Hematopoietic multipotent progenitor cell treated with erythropoietin and hydrocortisone succinate and interleukin-3 and kit ligand, for 8 days (in vitro differentiated cells): ENCODE data around the gene CPD.
"Not testable (repeated sequence)": the region's sequence is repeated elsewhere in the genome, so short reads cannot be mapped to it uniquely, and the experiment has no call there.

Experiments used
- DNase-seq: peaks from one replicate; pipeline ENCODE4 v3.0.0-alpha.2; 2015

Gene CPD

DNA sequence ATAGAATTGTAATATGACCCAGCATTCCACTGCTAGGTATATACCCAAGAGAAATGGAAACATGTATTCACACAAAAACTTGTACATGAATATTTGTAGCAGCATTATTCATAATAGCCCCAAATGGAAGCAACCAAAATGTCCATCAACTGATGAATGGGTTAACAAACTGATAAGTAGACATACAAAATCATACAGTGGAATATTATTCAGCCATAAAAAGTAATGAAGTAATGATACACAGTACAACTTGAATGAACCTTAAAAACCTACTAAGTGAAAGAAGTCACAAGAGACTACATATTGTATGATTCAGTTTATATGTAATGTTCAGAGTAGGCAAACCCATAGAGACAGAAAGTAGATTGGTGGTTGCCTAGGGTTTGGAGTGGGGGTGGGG lies 58.0 kb downstream of the CPD start:
- DNase-seq = no peak

DNA sequence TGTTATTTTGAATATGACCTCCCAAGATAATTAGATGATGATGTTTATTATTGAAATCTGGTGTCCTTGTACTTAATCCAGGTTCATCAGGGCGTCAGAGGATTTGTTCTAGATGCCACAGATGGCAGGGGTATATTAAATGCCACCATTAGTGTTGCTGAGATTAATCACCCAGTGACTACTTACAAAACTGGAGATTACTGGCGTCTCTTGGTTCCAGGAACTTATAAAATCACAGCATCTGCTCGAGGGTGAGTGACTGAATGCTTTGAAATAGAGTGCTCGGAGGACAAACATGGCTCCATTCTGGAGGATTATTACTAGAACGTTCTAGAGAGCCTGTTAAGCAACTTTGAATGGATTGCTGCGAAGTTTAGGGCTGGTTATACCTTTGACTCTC lies 65.0 kb downstream of the CPD start:
- no peak for DNase-seq

DNA sequence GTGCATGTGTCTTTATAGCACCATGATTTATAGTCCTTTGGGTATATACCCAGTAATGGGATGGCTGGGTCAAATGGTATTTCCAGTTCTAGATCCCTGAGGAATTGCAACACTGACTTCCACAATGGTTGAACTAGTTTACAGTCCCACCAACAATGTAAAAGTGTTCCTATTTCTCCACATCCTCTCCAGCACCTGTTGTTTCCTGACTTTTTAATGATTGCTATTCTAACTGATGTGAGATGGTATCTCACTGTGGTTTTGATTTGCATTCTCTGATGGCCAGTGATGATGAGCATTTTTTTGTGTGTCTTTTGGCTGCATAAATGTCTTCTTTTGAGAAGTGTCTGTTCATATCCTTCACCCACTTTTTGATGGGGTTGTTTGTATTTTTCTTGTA lies 67.9 kb downstream of the CPD start:
- DNase-seq = not testable (repeated sequence)

DNA sequence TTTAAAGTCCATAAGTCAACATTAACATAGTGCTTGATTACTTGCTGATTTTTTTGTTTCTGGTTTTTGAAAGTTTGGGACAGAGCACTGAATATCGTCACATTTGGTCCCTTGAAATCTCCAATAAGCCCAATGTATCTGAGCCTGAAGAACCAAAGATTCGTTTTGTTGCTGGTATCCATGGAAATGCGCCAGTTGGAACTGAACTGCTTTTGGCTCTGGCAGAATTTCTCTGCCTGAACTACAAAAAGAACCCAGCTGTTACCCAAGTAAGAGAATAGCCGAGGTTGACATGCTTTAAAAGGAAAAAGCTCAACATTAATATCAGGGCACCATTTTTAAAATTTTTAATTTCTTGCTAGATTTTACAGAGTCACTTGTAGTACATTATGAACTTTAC lies 70.8 kb downstream of the CPD start:
- no peak for DNase-seq

DNA sequence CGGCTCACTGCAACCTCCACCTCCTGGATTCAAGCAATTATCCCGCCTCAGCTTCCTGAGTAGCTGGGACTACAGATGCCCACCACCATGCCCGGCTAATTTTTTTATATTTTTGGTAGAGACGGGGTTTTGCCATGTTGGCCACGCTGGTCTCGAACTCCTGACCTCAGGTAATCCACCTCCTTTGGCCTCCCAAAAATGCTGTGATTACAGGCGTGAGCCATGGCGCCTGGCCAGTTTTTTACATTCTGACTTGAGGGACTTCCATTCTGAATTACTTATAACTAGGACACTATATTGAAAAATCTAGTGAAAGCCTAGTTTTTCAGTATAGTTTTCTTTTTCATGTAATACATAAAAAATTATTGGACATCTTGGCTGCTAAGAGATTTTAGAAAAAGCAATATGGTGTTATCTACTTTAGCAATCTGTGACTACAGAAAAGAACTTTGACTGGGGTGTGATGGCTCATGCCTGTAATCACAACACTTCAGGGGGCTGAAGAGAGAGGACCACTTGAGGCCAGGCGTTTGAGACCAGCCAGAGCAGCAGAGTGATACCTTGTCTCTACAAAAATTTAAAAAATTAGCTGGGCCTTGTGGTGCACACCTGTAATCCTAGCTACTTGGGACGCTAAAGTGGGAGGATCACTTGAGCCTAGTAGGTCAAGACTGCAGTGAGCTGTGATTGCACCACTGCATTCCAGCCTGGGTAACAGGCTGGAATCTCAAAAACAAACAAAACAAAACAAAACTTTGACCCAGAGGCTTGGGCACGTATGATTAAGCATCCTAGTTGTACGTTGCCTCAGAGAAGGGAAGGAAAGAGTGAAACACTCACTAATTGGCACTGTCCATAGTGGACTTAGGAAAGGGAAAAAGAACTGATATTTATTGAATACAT lies 71.6 kb downstream of the CPD start:
- DNase-seq = no peak

DNA sequence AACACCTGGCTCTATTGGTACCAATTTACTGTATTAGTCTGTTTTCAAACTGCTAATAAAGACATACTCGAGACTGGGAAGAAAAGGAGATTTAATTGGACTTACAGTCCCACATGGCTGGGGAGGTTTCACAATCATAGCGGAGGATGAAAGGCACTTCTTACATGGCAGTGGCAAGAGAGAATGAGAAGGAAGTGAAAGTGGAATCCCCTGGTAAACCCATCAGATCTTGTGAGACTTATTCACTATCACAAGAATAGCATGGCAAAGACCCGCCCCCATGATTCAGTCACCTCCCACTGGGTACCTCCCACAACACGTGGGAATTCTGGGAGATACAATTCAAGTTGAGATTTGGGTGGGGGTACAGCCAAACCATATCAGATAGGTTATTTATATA lies 75.9 kb downstream of the CPD start:
- DNase-seq = no peak

DNA sequence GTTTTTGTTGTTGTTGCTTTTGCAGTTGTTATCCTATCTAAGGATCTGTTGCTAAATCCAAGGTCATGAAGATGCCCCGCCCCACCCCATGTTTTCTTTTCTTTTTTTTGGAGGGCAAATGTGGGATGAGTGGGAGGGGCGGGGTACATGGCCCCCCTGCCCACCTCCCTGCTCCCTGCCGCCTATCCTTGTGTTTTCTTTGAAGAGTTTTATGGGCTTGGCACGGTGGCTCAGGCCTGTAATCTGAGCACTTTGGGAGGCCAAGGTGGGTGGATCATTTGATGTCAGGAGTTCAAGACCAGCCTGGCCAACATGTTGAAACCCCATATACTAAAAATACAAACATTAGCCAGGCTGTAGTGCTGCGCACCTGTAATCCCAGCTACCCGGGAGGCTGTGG lies 79.6 kb downstream of the CPD start:
- no peak for DNase-seq

DNA sequence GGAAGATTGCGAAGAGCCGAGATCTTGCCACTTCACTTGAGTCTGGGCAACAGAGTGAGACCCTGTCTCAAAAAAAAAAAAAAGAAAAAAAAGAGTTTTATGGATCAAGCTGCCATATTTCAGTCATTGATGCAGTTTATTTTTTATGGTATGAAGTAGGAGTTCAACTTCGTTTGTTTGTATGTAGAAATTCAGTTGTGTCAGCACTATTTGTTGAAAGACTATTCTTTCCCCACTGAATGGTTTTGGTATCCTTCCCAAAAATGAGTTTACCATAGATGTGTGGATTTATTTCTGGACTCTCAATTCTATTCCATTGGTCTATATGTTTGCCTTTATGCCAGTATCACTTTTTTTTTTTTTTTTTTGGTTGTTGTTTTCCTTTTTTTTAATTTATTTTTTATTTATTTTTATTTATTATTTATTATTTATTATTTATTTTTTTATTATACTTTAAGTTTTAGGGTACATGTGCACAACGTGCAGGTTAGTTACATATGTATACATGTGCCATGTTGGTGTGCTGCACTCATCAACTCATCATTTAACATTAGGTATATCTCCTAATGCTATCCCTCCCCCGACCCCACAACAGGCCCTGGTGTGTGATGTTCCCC lies 80.2 kb downstream of the CPD start:
- DNase-seq = not testable (repeated sequence)

DNA sequence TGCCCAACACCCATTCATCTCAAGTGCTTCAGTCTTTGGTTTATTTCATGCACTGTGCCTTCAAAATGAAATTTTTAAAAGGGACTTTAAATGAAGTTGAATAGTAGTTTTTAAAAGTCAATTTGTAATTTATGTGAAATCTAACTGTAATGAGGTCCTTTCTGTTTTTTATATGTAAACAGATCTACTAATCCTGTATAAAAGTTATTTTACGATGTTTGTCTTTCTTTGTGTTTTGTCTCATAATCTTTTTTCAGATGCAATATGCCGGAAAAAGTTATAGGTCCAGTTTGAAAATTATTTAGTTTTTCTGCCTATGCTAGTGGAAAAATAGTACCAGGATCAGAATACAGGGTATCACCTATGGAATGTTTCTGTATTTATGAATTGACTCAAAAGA lies 89.7 kb downstream of the CPD start:
- DNase-seq = no peak

DNA sequence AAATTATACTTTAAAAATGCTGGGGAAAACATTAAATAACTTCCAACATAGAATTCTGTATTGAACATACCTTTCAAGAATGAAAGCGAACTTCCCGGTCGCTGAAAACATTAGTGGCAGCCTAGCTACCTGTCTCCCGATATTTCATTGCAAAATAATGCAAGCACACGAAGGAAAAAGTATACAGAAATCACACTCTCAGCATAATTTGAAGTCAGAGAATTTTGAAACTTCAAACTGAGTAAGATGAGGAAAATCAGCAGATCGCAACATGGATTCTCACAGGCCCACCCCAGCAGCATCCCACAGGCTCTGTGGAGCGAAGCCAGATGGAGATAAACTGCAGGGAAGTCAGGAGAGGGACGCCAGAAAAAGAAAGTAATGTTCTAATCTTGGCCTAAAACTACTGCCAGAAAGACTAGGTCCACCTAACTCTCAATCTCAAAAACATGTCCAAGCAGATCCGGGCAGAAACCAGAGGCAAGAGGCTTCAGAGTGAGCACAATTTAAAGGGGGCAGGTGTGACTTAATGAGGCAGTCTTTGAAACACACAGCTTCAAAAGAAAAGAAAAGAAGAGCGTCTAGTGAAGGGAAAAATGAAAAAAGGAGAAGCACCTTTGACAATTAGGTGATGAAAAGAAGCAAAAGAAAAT lies 93.6 kb downstream of the CPD start:
- DNase-seq = no peak

DNA sequence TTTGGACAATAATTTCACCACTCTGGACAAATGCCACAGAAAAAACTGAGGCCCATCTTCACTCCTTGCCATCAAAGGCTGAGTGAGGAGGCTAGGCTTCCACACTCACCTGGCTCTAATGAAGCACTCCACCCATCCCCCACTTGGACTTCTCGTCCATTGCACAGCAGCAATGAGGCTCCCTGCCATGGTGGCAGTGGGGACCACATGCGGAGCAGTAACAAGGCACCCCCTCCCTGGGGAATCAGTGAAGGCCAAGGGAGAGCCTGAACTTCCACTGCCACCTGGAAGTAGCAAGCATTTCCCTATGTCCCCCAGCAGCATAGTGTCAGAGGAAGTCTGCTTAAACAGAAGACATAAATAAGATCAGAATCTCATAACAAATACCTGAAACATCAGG lies 96.5 kb downstream of the CPD start:
- no peak for DNase-seq

DNA sequence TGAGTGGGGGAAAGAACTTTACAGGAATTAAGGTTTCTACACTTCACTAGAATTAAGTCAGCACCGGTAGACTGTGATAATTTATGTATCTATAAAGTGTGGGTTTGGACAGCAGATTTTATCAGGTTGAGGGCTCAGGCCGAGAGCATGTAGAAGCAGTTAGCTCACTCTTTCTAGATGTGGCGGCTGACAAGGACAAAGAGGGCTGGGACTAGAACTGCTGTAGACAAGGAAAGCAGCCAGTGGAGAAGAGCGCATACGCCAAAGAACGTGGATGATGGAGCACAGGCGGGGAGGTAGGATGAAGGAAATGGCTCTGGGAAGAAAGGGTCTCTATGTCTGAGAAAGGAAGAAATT lies 98.0 kb downstream of the CPD start:
- DNase-seq = peak; percentile 58

DNA sequence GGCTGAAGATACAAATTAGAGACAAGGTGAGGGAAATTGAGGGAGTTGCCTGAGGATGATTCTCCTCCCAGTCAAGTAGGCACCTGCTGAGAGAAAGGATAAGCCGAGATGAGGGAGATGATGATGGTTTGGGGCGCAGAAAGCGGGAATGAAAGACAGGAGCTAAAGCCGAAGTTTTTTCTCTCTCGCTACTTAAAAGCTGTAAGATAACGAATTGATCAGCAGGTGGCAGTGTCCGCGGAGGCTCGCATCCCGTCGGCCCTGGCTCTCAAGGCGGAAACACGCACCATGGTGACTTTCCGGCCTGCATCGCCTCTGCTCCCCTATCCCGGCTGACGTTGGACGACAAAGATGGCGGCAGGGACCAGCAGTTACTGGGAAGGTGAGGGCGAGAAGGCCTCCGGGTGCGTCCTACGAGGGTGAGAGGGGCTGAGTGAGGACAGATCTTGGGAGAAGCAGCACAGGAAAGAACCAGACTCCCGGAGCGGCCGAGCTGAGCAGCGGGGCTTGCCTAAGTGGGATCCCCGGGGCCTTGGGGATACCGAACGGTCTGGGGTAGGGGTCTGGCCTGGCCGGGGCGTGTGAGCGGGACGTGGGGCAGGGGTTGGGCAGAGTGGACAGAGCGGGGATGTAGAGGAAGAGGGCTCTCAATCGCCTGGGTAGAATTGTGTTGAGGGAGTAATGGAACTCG lies 98.5 kb downstream of the CPD start, which contains the start of gene GOSR1:
GOSR1 (plus strand) TSS at position 326 of the 691 bp plus-strand sequence; CDS start at position 352, 26 bp downstream.
- peak; percentile 96 for DNase-seq

DNA sequence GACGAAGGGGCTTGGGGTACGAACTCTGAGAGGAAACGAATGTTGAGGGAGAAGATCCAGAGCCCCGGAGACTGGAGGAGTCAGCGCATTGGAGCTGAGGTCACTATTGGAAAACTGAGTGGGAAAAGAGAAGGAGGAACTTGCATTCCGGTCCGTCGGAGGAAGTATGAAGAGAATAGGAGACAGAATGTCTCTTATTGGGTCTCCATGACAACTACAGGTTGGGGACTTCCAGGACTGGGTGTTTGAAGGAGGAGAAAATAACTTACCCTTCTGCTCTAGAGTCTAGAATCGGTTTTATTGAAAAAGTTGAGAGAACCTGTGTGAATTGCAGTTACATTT lies 99.0 kb downstream of the CPD start:
- DNase-seq = peak; percentile 15

DNA sequence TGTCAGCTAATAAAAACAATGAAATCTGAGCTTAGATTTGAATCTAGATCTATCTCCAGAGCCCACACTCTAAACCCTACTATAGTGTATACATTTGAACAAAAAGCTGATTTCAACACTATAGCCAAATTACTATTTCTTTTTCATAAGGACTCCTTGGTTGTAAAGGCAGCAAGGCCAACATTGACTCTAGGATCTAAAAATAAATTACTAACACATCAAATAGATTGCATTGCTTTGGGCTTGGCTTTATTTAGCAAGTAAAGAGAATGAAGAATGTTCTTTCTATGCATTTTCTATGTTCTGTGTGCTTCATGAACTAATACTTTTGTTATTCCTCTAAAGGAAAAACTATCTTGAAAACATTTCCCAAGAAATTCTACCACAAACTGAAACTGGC lies 103.8 kb downstream of the CPD start:
- DNase-seq = no peak

DNA sequence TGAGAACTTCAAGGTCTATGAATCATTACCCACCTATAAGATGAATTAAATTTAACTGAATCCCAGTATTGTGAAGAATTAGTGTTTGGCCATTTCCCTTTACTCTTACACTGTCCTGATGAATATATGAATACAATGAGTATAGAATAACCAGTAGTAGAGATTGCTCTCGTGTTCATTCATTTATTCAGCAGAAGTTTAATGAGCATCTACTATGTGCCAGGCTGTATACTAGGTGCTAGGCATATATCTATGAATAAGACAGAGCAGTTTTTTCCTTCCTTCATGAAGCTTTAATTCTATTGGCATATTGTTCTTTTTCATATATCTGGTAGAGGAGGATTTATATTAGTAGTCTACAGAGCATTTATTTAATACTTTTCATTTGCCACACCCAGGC lies 104.4 kb downstream of the CPD start:
- DNase-seq = no peak

DNA sequence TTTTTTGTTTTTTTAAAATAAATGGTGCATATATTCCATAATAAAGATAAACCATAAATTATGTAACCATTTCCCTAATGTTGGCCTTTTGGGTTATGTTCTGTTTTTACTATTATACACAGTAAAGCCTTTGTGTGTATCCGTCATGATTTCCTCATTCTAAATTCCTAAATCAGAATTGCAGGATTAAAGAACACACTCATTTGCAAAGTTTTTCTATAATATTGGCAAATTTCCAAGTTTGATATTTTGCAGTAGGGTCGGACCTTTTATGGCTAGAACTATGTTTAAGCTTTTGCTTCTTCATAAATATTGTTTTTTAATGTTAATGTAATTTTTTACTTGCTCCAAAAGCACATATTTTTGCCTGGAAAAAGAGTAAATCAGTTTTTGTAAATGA lies 115.1 kb downstream of the CPD start:
- DNase-seq = no peak

DNA sequence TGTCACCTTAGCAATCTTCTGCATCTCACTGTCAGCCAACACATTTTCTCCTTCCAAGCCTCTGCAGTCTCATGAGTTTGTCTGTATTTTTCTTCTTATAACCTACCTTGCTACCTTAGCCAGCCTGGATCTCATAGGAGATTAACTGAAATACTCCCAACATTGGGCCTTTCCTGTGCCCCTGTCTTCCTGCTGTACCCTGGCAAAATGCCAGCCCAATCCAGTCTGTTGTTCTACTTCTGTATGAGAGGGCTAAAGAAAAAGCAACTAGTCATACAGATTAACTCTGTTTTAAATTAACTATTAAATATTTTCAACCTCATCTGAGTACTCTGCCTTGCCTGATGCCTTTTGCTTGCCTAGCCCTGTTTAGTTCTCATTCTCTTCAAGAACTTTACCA lies 116.9 kb downstream of the CPD start:
- DNase-seq = no peak

DNA sequence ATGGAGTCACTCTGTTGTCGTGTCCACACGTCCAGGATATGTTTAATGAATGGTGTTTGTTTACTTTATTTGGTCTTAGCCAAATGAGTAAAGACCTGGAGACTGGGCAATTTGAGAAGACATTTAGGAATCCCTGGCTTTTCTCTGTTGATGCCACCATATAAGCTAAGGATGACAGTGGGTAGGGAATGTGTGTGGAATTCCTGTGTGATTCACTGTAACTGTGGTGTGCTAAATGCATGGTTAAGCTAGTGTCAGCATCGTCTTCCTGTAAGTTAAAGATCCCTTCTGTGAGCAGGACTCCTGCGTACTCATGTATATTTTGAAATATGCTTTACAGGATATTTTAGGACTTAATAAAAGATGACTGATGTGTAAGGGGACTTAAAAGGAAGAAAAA lies 124.8 kb downstream of the CPD start:
- DNase-seq = no peak

DNA sequence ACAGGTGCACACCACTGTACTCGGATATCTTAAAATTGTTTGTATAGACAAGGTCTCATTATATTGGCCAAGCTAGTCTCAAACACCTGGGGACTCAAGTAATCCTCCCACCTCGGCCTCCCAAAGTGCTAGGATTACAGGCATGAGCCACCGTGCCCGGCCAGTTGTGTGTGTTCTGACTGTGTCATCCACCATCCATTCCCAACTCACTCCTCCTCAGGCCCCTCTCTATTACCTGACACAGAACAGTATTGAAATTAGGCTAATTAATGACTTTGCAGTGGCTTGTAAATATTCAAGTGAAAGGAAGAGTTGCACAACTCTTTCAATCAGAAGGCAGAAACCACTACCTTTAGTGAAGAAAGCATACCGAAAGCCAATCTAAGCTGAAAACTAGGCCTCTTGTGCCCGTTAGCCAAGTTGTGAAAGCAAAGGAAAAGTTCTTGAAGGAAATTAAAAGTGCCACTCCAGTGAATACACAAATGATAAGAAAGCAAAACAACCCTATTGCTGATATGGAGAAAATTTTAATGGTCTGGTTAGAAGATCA lies 127.2 kb downstream of the CPD start:
- no peak for DNase-seq

DNA sequence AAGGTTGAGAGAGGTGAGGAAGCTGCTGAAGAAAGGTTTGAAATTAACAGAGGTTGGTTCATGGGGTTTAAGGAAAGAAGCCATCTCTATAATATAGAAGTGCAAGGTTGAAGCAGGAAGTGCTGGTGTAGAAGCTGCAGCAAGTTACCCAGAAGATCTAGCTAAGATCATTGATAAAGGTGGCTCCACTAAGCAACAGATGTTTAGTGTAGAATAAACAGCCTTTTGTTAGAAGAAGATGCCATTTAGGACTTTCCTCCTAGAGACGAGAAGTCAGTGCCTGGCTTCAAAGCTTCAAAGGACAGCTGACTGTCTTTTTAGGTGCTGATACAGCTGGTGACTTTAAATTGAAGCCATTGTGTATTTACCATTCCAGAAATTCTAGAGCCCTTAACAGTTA lies 127.8 kb downstream of the CPD start:
- DNase-seq = no peak

DNA sequence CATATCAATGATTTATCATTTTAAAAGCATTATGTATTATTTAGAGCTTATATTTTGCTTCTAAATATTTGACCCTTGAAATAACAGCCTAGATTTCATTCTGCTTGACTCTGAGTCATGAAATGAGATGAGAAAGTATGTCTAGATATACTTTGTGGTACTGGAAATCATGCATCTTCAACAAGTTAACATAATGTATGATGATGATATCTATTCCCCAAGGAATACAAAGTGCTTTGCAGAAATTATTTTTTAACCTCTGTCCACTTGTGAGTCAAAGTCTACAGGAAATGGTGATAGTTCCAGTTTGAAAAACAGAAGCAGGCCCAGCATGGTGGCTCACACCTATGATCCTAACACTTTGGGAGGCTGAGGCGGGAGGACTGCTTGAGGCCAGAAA lies 134.6 kb downstream of the CPD start:
- no peak for DNase-seq

DNA sequence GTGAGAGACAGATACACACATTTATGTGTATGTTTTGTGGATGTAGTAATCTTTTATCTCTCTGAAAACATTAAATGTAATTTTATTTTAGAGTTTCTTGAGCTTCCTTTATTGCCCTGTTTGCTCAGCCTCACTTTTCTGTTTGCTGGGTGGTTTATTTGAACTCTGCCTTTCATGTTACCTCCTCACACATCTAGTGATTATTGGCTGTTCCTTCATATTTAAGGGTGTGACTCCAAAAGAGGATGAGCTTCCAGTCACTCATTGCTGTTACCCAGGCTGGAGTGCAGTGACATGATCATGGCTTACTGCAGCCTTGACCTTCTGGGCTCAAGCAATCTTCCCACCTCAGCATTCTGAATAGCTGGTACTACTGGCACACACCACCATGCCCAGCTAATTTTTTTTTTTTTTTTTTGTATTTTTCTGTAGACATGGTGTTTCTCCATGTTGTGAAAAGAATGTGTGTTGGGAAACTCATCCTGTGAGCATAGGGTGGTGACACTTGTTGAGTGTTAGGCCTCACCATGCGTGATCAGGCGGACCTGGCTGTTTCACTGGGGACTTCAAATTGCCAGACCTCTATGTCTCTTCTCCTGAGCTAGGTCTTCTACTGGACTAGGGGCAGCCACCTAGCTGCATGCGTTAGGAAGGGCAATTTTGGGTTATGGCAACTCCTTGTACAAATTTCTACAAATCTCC lies 136.3 kb downstream of the CPD start:
- DNase-seq = no peak
